Stimulated activated naive CD8-positive, alpha-beta T cell treated with anti-CD3 and anti-CD28 coated beads, Interleukin-15, Interleukin-2, amounts not matched to agents 100 U/mL and 50 U/mL, for 24 hours (primary cell): Measurements from ENCODE around the gene ACSM5.
"Not testable (repeated sequence)": the region's sequence is repeated elsewhere in the genome, so short reads cannot be mapped to it uniquely, and the experiment has no call there.

Source experiments
- ATAC-seq: fragments of 150-1000 bp; cut with Tn5 transposase; one replicate; pipeline ENCODE4 v1.10.0; 2021
- DNase-seq: peaks from one replicate; pipeline ENCODE4 v3.0.0; 2021

Gene ACSM5

GRCh38 chr16:20453633-20454032, 44.3 kb downstream of the ACSM5 start:
- ATAC-seq, DNase-seq: not testable (repeated sequence)

DNA sequence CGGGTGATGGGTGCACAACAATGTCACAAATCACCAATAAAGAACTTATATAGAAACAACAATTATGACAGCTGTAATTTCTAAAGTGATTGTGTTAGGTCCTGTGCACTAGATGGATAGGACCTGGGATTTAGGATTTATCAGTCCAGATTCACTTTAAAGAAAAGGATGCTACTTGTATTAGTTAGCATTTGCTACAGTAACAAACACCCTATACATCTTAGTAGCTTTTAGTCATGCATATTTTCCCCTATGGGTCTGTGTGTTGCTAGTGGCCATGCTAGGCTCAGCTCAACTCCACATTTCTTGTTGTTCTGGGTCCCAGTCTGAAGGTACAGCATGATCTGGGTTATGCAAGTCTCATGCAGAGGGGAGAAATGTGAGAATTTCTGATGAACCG, 49.9 kb downstream of the ACSM5 start:
- not testable (repeated sequence) for DNase-seq

DNA sequence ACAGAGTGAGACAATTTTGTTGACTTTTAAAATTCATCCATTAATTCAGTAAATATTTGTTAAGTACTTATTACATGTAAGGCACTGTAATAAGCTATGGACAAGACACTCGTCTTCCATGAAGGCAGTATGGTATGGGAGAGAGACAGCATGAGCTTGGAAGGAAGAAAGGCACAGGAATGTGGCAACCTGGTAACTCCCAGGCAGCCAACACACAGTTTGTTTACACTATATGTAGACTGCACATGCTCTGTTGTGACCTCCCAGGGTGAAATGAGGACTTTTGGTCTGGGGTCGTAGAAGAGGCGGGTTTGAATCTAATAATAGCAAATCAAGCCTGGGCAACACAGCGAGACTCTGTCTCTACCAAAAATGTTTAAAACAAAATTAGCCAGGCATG, 51.0 kb downstream of the ACSM5 start:
- not testable (repeated sequence) for DNase-seq, ATAC-seq

More for the DNA sequence above, 49.9 kb downstream of the ACSM5 start:
- not testable (repeated sequence) for ATAC-seq

GRCh38 chr16:20468954-20469353, 59.6 kb downstream of the ACSM5 start:
- DNase-seq, ATAC-seq: not testable (repeated sequence)

DNA sequence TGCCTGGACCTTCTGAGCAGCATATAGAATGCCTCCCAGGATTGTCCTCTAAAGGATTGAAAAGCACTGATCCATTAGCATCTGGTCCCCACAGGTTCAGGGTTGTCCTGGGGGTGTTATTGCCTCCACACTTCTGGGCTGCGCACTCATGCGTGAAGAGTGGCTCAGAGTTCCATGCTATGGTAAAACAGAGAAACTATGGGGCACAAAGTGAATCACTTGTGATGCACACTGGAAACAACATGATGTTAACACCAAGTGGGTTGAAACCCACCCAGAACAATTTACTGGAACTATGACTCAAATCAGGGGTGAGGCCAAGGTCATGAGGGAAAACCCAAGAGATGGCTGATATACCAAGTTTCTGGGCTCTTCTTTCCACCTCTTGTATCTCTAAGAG, 60.6 kb downstream of the ACSM5 start:
- DNase-seq = not testable (repeated sequence)
- ATAC-seq = peak; percentile 40

- ATAC-seq = peak; percentile 28
- DNase-seq = not testable (repeated sequence)
These were observed 61.4 kb downstream of the ACSM5 start for GRCh38 chr16:20470732-20471131.

- ATAC-seq, DNase-seq: not testable (repeated sequence)
These were observed 67.9 kb downstream of the ACSM5 start for GRCh38 chr16:20477188-20477744.

GRCh38 chr16:20483989-20484388, 74.7 kb downstream of the ACSM5 start:
- DNase-seq, ATAC-seq: not testable (repeated sequence)

- DNase-seq (no peak), ATAC-seq (no peak)
These were observed 75.4 kb downstream of the ACSM5 start for GRCh38 chr16:20484726-20485125.

GRCh38 chr16:20485408-20485807, 76.1 kb downstream of the ACSM5 start:
- ATAC-seq = no peak
- DNase-seq = no peak
